Large intestine (tissue), 3 donors: ENCODE data around the gene GLDN. TPM values are rescaled to one million over a fixed set of nuclear protein-coding genes. Genes with fewer than 3 reads are reported as not detected.

Experiments used
- DNase-seq, 2 donors: peaks; one replicate each; pipeline versions ENCODE4 v3.0.0 to v3.0.0-alpha.2; 2013
- H3K27ac ChIP-seq: one replicate; pipeline ENCODE4 v1.5.1; 2013; ENCODE audit warnings: low read length
- H3K27me3 ChIP-seq: 2 replicates; pipeline ENCODE4 v1.6.1; 2013; ENCODE audit warnings: low read length; ENCODE audit not compliant: control insufficient read depth, insufficient read depth
- H3K36me3 ChIP-seq: 2 replicates; pipeline ENCODE4 v1.6.1; 2013; ENCODE audit warnings: low read length; ENCODE audit not compliant: control insufficient read depth, insufficient read depth
- H3K4me1 ChIP-seq: one replicate; pipeline ENCODE4 v1.6.1; 2013; ENCODE audit warnings: low read length; ENCODE audit not compliant: control insufficient read depth, insufficient read depth
- H3K4me3 ChIP-seq: one replicate; pipeline ENCODE4 v1.5.1; 2013; ENCODE audit warnings: low read length
- H3K9me3 ChIP-seq: one replicate; pipeline ENCODE4 v1.6.1; 2013; ENCODE audit warnings: mild to moderate bottlenecking, low read depth, low read length, moderate library complexity; ENCODE audit not compliant: control insufficient read depth
- WGBS: methylation state at CpG from one replicate; pipeline ENCODE4 v1.1.5; 2013; ENCODE audit warnings: low lambda C conversion rate; ENCODE audit not compliant: insufficient coverage; 5-methylcytosine and 5-hydroxymethylcytosine counted together
- polyA plus RNA-seq: library from polyadenylated mRNA; unstranded; fragments of 120-200 nt; gene quantifications from one replicate; pipeline ENCODE4 v1.2.1, GENCODE V29; 2013

Gene GLDN
- polyA plus RNA-seq, 1 donor = 0.64 TPM

GRCh38 chr15:51335087-51335486 is 6.4 kb upstream of the GLDN start:
- no peak for DNase-seq
- no peaks in the 10 kb centered on the region for H3K9me3 ChIP-seq
- H3K4me1 ChIP-seq = no peaks in the 10 kb centered on the region
- no peak overlapping the region for H3K27ac ChIP-seq
- H3K36me3 ChIP-seq = no peaks in the 10 kb centered on the region
- WGBS = no CpG with 5 or more reads among the region's 5 CpGs
- H3K27me3 ChIP-seq = peaks cover 6% of the 10 kb centered on the region
- H3K4me3 ChIP-seq = no peak overlapping the region

DNA sequence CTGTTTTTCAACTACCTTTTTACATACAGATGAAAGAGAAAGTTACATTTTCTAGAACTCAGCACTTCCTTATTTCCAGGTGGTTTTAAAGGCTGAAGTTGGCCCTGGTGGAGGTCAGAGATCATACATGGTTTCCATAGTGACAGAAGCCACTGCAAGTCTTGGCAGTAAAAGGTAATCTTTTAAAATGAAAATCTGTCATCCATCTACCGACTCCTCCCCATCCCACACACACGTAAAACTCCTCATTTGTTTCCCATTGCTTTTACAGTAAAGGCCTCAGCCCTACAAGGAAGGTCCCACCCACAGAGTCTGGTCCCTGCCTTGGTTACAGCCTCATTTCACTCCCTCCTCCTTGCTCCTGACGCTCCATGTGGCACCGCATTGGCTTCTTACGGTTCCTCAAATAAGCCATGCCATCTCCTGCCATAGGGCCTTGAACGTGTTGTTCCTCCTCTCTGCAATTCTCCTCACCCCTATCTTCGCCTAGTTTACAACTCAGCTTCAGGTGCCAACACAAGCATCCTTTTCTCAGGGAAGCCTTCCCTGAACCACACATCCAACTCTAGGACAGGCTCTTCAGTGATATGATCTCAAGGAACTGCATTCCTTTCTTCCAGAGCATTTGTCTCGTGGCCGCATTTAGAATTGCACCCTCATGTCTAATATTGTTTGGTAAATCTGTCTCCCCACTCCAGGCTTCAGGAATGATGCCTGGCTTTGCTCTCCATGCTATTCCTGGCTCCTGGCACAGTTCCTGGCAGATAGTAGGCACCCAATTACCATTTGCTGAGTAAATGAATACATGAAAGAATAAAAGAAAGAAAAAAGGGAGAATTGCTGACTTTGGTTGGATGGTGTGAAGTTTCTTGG is 5.7 kb upstream of the GLDN start:
- Histone ChIP-seq H3K27ac (no peak overlapping the region), H3K36me3 (no peaks in the 10 kb centered on the region), H3K4me1 (no peaks in the 10 kb centered on the region), H3K9me3 (no peaks in the 10 kb centered on the region), H3K27me3 (peaks cover 12% of the 10 kb centered on the region), H3K4me3 (no peak overlapping the region)
- WGBS = 100% methylated on average over 2 of the region's 9 CpGs
- DNase-seq = peak in 1 of 2 donors; percentile 52

GRCh38 chr15:51338496-51338895 is 3.0 kb upstream of the GLDN start, which contains the start of gene CYP19A1:
Gene CYP19A1 (minus strand): TSS chr15:51338596. CDS start chr15:51242912, 95,684 bp downstream.
- Histone ChIP-seq H3K9me3 (no peaks in the 10 kb centered on the region), H3K27me3 (peaks cover 31% of the 10 kb centered on the region), H3K36me3 (no peaks in the 10 kb centered on the region), H3K27ac (no peak within 1 kb of the TSS), H3K4me3 (no peak within 1 kb of the TSS), H3K4me1 (no peaks in the 10 kb centered on the region)
- WGBS = 50% methylated on average over 1 of the region's 6 CpGs
- DNase-seq = no peak

DNA sequence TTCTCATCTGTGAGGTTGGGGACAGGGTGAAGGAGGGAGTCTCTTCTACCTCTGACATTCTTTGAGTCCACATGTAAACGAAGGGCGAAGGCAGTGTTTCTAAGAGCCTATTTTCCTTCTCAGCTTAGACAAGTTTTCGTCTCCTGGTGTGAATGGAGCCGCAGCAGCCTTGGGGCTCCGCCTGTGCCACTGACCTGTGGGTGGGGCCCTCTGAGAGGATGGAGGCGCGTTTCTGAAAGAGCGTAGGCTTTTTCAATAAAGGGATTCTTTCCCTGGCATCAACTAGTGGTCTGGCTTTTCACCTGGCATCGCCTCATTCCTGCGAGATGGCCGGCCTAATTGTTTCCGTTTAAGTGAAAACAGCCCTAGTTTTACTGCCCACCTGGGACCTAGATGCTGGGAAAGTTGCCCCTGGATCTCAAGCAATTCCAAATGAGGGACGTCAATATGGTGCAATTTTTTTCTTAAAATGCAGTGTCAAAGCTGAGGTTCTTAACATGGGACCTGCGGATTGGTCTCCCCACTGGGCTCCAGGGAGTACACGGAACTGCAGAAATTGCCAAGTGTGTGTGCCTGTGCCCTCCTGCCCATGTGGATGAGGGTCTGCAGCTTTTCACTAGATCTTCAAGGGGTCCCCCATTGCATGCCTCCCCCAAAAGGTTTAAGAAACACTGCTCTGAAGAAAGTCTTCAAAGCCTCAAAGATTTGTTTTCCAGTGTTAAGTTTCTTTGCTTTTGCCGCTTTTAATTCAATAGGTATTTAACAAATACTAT is 958 bp downstream of the GLDN start:
- H3K9me3 ChIP-seq = no peaks in the 10 kb centered on the region
- no peaks in the 10 kb centered on the region for H3K4me1 ChIP-seq
- H3K27me3 ChIP-seq = peaks cover 33% of the 10 kb centered on the region
- 100% methylated on average over 1 of the region's 16 CpGs for WGBS
- H3K36me3 ChIP-seq = no peaks in the 10 kb centered on the region
- H3K27ac ChIP-seq = no peak overlapping the region
- H3K4me3 ChIP-seq = peak overlapping the region; percentile 25
- no peak for DNase-seq

DNA sequence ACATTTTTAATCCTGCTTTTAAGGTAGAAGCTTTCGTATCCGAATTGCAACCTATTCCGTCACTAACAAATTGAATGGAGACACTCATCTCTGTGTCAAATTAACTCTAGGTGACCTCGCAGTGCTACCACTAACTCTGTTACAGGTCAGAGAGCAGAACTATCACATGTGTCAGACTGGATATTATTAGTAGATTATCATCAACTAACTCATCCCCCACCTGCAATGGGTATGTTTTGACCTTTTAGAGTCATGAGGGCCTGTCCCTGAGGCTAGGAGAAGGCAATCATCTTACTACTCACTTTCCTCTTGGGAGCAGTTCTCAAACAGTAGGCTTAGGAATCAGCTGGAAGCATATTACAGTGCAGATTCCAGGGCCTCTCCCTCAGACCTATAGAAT is 2.0 kb downstream of the GLDN start:
- Histone ChIP-seq H3K27me3 (peaks cover 33% of the 10 kb centered on the region), H3K36me3 (no peaks in the 10 kb centered on the region), H3K27ac (no peak overlapping the region), H3K4me3 (no peak overlapping the region), H3K9me3 (no peaks in the 10 kb centered on the region), H3K4me1 (no peaks in the 10 kb centered on the region)
- no peak for DNase-seq
- 100% methylated on average over 3 of the region's 4 CpGs for WGBS

- peaks cover 17% of the 10 kb centered on the region for H3K27me3 ChIP-seq
- H3K27ac ChIP-seq = no peak overlapping the region
- H3K4me1 ChIP-seq = no peaks in the 10 kb centered on the region
- H3K4me3 ChIP-seq = no peak overlapping the region
- H3K9me3 ChIP-seq = no peaks in the 10 kb centered on the region
- WGBS = 51% methylated on average over 2 of the region's 3 CpGs
- no peaks in the 10 kb centered on the region for H3K36me3 ChIP-seq
- no peak for DNase-seq
Measured at GRCh38 chr15:51346136-51346535, 4.7 kb downstream of the GLDN start.

DNA sequence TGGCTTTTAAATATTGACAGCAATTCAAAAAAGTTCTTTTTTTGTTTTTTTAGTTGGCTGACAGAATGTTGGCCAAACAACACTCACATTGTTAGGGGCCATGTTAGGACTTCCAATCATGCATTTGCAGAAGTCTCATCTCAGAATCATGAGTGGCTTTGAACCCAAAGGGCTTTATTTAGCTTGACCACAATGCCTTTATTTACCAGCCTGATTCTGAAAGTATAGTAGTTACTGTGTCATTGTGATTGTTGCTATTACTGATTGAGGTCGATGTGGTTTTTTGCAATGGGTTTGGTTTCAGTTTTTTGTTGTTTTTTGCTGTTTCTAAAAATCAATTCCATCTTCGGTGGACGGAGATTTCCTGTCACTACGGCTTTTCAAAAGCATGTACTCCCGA is 7.2 kb downstream of the GLDN start:
- no peak for DNase-seq
- Histone ChIP-seq H3K4me3 (no peak overlapping the region), H3K36me3 (no peaks in the 10 kb centered on the region), H3K4me1 (no peaks in the 10 kb centered on the region), H3K27ac (no peak overlapping the region), H3K27me3 (peaks cover 2% of the 10 kb centered on the region), H3K9me3 (no peaks in the 10 kb centered on the region)
- WGBS = 100% methylated on average over 1 of the region's 5 CpGs

GRCh38 chr15:51349156-51349844 is 7.8 kb downstream of the GLDN start:
- Histone ChIP-seq H3K4me3 (no peak overlapping the region), H3K36me3 (no peaks in the 10 kb centered on the region), H3K27ac (no peak overlapping the region), H3K4me1 (no peaks in the 10 kb centered on the region), H3K27me3 (no peaks in the 10 kb centered on the region), H3K9me3 (no peaks in the 10 kb centered on the region)
- WGBS = 100% methylated on average over 1 of the region's 4 CpGs
- no peak for DNase-seq

DNA sequence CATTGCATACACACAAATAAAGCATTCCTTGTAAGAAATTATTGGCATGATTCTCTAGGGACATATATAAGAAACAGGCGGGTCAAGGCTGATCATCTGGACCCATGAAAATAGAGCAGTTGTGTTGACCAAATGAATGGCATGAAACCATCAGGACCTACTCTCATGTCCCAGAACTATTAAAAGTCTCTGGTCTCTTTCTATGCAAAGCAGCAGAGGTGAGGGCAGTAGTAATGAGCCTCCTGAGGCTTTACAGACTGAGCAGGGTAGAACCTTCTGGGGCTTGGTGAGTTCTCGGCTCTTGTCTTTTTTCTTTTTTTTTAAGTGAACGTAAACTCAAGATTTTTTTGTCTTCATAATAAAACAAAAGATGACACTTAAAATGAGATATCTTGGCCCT is 9.3 kb downstream of the GLDN start:
- no peaks in the 10 kb centered on the region for H3K4me1 ChIP-seq
- no peak overlapping the region for H3K27ac ChIP-seq
- no peaks in the 10 kb centered on the region for H3K36me3 ChIP-seq
- H3K9me3 ChIP-seq = no peaks in the 10 kb centered on the region
- 93% methylated on average over 2 of the region's 3 CpGs for WGBS
- no peaks in the 10 kb centered on the region for H3K27me3 ChIP-seq
- H3K4me3 ChIP-seq = no peak overlapping the region
- DNase-seq = no peak

DNA sequence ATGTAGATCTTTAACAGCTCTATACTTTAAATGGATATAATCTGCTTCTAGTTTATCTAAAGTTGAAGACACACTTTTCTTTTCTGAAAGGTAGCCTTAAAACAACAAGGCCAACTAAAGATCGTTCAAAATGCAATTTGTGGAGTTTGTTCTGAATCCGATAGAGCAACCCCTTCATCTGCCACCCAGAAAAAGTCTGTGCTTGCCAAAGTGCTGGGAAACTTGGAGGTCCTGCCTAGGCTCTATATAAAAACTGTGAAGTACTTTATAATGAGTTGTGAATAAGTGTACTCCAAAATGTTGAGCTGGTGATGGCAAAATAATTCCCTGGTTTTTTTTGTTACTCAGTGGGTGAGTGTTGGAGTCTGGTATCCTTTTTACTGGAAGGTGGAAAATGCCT is 12.5 kb downstream of the GLDN start:
- Histone ChIP-seq H3K27me3 (no peaks in the 10 kb centered on the region), H3K27ac (no peak overlapping the region), H3K36me3 (no peaks in the 10 kb centered on the region), H3K9me3 (no peaks in the 10 kb centered on the region), H3K4me1 (no peaks in the 10 kb centered on the region), H3K4me3 (no peak overlapping the region)
- no peak for DNase-seq
- WGBS = no CpG with 5 or more reads among the region's 2 CpGs
